Measurements from ENCODE around the gene PABPN1.

- TF ChIP-seq, protein P1, sequence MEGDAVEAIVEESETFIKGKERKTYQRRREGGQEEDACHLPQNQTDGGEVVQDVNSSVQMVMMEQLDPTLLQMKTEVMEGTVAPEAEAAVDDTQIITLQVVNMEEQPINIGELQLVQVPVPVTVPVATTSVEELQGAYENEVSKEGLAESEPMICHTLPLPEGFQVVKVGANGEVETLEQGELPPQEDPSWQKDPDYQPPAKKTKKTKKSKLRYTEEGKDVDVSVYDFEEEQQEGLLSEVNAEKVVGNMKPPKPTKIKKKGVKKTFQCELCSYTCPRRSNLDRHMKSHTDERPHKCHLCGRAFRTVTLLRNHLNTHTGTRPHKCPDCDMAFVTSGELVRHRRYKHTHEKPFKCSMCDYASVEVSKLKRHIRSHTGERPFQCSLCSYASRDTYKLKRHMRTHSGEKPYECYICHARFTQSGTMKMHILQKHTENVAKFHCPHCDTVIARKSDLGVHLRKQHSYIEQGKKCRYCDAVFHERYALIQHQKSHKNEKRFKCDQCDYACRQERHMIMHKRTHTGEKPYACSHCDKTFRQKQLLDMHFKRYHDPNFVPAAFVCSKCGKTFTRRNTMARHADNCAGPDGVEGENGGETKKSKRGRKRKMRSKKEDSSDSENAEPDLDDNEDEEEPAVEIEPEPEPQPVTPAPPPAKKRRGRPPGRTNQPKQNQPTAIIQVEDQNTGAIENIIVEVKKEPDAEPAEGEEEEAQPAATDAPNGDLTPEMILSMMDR (IDR thresholded peaks at IDR 0.05; ENCODE audit: insufficient read depth, low read depth, low read length), result no peak
- TF ChIP-seq EZH2 (IDR thresholded peaks at IDR 0.05; ENCODE audit: insufficient read depth, low read length), result peak; percentile 73
Observed at GRCh38 chr14:23365036-23365731, 43.9 kb downstream of the PABPN1 start, which contains the start of gene EFS.
